PFSK-1 (cell line): ENCODE data around the gene SDK1.

Experiments
- FOXP2 ChIP-seq: optimal IDR thresholded peaks from 2 replicates; pipeline ENCODE3; 2011; ENCODE audit warnings: borderline replicate concordance, control low read depth, inconsistent platforms; ENCODE audit not compliant: insufficient read depth; ENCODE audit errors: extremely low read length, extremely low read depth
- POLR2AphosphoS5 ChIP-seq: IDR thresholded peaks from 2 replicates; pipeline ENCODE4 v1.6.1; 2012; ENCODE audit warnings: low read depth, mild to moderate bottlenecking, control low read depth, low read length, moderate library complexity
- REST ChIP-seq, 2 experiments: IDR thresholded peaks; 2 replicates each; pipeline versions ENCODE4 v1.6.1 to v1.8.0; 2011 to 2012; ENCODE audit warnings: low read depth in 2 of 2, low read length in 2 of 2, control low read depth in 1 of 2, inconsistent platforms in 1 of 2, mild to moderate bottlenecking in 1 of 2, moderate library complexity in 1 of 2; ENCODE audit not compliant: insufficient read depth in 1 of 2
- SIN3A ChIP-seq: IDR thresholded peaks from 2 replicates; pipeline ENCODE4 v1.6.1; 2012; ENCODE audit warnings: mild to moderate bottlenecking, low read length, moderate library complexity, borderline replicate concordance; ENCODE audit not compliant: insufficient read depth
- TAF1 ChIP-seq: IDR thresholded peaks from 2 replicates; pipeline ENCODE4 v1.6.1; 2012; ENCODE audit warnings: low read length, control low read depth, borderline replicate concordance; ENCODE audit not compliant: insufficient read depth

The SDK1 gene

GRCh38 chr7:4107839-4108238 is 806.8 kb downstream of the SDK1 start:
- TF ChIP-seq FOXP2 (no peak), REST (IDR thresholded peaks at IDR 0.05; ENCODE audit: insufficient read depth in 1 of 2, low read depth in 2 of 2, low read length in 2 of 2) (no peak), SIN3A (no peak), POLR2AphosphoS5 (no peak), TAF1 (no peak)

GRCh38 chr7:4108951-4109350 is 807.9 kb downstream of the SDK1 start:
- TF ChIP-seq FOXP2 (no peak), REST (IDR thresholded peaks at IDR 0.05; ENCODE audit: insufficient read depth in 1 of 2, low read depth in 2 of 2, low read length in 2 of 2) (no peak), TAF1 (no peak), POLR2AphosphoS5 (no peak), SIN3A (no peak)

- TF ChIP-seq REST (IDR thresholded peaks at IDR 0.05; ENCODE audit: insufficient read depth in 1 of 2, low read depth in 2 of 2, low read length in 2 of 2) (no peak), FOXP2 (no peak), SIN3A (no peak), TAF1 (no peak), POLR2AphosphoS5 (no peak)
Measured at GRCh38 chr7:4109481-4110110, 808.5 kb downstream of the SDK1 start.

- TF ChIP-seq FOXP2 (no peak), SIN3A (no peak), POLR2AphosphoS5 (no peak), REST (IDR thresholded peaks at IDR 0.05; ENCODE audit: insufficient read depth in 1 of 2, low read depth in 2 of 2, low read length in 2 of 2) (no peak), TAF1 (no peak)
Measured at GRCh38 chr7:4110438-4110837, 809.4 kb downstream of the SDK1 start.
